ENCODE results near the gene MEP1A. TPM values are rescaled to one million over a fixed set of nuclear protein-coding genes. Genes with fewer than 3 reads are reported as not detected.
A peak's percentile ranks its signal among the peaks of the same experiment; 100 is the strongest.

The MEP1A gene
- total RNA-seq, 4 donors from 2014 or later: not detected

DNA sequence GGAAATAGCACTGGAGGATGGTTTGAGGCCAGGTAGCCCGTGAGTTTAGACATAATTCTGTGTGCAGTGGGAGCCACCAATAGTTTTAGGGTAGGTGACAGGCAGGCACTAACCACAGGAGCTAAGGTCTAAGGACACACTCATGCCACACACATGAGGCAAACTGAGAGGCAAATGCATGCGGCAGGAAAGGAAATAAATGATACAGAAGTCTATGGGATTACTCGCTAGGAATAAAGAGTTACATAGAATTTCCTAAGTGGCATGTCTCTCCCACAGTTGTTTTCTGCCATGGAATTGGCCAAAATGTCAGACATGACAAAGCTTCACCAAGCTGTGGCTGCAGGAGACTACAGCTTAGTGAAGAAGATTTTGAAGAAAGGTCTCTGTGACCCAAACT lies 41.5 kb upstream of the MEP1A start:
- DNase-seq (ENCODE audit: low spot score) (no peak), ATAC-seq (ENCODE audit: low FRiP score) (no peak)
- TF ChIP-seq, protein P1, sequence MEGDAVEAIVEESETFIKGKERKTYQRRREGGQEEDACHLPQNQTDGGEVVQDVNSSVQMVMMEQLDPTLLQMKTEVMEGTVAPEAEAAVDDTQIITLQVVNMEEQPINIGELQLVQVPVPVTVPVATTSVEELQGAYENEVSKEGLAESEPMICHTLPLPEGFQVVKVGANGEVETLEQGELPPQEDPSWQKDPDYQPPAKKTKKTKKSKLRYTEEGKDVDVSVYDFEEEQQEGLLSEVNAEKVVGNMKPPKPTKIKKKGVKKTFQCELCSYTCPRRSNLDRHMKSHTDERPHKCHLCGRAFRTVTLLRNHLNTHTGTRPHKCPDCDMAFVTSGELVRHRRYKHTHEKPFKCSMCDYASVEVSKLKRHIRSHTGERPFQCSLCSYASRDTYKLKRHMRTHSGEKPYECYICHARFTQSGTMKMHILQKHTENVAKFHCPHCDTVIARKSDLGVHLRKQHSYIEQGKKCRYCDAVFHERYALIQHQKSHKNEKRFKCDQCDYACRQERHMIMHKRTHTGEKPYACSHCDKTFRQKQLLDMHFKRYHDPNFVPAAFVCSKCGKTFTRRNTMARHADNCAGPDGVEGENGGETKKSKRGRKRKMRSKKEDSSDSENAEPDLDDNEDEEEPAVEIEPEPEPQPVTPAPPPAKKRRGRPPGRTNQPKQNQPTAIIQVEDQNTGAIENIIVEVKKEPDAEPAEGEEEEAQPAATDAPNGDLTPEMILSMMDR (IDR thresholded peaks at IDR 0.05): no peak

DNA sequence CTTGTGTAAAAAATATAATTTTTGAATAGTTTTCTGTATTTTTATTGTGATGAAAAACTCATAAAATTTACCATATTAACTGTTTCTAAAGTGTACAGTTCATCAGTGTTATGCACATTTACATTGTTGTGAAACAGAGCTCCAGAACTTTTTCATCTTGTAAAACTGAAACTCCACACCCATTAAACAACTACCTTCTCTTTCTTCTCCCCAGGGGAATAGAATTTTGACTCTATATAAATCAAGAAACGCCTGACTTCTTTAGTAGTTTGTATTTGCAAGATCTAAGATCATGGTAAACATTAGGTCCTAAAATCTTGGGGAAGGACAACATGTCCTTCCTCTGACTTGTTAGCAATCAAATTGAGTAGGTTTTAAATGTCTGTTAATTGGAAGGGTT lies 37.3 kb upstream of the MEP1A start:
- ATAC-seq (ENCODE audit: low FRiP score) (no peak), DNase-seq (ENCODE audit: low spot score) (no peak)
- TF ChIP-seq, protein P1 (IDR thresholded peaks at IDR 0.05): no peak

DNA sequence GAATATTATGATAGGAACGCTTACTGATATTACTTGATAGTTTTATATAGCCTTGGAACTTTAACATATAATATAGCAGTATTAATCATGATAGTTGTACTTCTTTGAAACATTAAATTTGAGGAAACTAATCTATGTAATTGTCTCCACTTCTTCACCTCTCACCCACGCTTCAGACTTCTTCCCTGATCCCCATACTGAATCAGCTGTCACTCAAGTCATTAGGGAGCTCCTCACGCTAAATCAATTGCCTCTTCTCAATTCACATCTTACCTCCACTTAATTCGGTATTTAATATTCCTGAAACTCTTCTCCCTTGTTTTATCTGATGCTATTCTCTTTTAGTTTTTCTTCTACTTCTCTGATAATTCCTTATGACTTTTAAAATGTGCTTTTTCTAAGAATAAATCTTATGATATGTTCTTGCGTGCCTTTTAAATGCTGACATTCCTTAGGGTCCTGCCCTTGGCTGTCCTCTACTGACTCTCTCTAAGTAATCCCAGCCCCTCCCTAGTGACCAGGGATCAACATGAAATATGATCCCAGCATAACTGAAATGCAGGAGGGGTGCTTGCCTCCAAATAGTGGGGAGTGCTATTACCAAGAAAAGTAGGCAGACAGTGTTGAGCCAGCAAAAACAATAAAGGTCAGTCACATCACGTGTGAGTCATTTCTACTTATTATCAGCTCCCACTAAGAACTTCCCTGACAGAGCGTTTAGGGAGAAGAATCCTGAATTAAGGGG lies 36.5 kb upstream of the MEP1A start:
- DNase-seq (ENCODE audit: low spot score) (no peak), ATAC-seq (ENCODE audit: low FRiP score) (peak; percentile 79)
- TF ChIP-seq, protein P1 (IDR thresholded peaks at IDR 0.05): no peak

DNA sequence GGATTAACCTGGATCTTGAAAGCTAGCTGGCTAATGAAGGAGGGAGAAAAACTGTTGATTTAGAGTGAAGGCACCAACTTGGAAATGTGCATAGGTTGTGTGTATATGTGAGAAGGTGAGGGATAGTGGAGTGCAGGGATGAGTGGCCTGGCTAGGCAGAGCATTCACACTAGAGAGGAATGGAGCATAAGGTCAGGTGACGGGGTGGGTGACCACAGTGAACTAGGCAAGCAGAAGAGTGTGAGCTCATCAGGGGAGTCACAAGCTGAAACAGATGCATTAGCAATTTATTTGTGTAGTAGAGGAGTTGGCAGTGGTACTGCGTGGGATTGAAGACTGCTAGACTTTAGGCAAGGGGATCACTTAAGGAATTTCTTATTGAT lies 36.0 kb upstream of the MEP1A start:
- ATAC-seq (ENCODE audit: low FRiP score): peak; percentile 65
- TF ChIP-seq, protein P1 (IDR thresholded peaks at IDR 0.05): no peak
- no peak for DNase-seq (ENCODE audit: low spot score)

DNA sequence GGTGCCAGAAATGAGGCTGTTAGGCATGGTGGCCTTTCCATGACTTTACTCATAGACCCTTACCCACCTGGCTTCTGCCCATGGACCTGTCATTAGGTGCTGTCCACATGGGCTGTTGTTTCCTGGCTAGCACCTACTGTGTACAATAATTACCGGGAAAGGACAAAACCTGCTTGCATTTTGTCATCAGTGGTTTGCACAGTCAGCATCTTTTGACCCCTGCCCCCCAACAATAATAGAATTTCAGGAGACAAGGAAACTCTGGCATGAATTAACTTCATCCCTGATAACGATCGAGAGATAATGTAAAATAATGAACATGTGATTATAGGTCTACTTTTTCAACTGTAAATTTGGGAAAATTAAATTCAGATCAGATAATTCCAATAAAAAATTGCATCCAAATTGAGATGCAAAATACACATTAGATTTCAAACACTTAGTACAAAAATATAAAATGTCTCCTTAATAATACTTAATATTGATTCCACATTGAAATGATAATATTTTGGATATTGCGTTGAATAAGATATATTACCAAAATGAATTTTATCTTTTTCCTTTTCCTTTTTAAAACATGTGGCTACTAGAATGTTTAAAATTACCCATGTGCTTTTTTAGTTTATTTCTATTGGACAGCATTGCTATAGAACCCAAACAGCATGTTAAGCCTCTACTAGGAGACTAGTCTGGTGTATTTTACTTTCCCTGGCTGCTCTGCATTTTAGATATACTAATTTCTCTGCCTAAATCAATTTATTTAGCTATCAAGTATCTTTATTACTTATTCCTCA lies 34.0 kb upstream of the MEP1A start:
- ATAC-seq (ENCODE audit: low FRiP score): no peak
- TF ChIP-seq, protein P1 (IDR thresholded peaks at IDR 0.05): no peak
- no peak for DNase-seq (ENCODE audit: low spot score)

DNA sequence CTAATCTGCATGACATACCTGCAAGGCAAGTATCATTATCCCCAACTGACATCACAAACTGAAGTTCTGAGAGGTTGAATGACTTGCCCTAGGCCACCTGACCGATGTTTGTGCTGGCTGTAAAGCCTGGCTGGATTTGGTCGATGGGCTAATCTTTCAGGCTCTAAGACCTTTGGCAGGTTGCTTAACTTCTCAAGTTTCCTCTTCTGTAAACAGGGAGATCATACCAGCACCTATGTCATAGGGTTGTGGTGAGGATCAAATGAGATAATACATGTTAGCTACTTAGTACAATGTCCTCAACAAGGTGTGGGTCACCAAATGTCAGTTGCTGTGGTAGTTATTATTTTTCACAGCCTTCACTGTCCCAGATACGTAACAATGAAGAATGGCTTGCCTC lies 32.3 kb upstream of the MEP1A start:
- ATAC-seq (ENCODE audit: low FRiP score) (no peak), DNase-seq (ENCODE audit: low spot score) (no peak)
- TF ChIP-seq, protein P1 (IDR thresholded peaks at IDR 0.05): no peak

Data from omental fat pad (tissue), 4 donors.